ENCODE results near the gene DPP7. TPM values are rescaled to one million over a fixed set of nuclear protein-coding genes. Genes with fewer than 3 reads are reported as not detected.

DPP7 gene
- total and polyA plus RNA-seq, 2 of the 8 experiments (the other 6 are each of a cell fraction or from before 2014, with no cell fraction given) = 21.2 to 26.8 TPM

GRCh38 chr9:137095664-137096517, 18.6 kb downstream of the DPP7 start:
- ChIA-PET CTCF (ENCODE audit: partially characterized antibody) (interaction anchor here (0.6 to 1.3 kb wide), 6 partner anchors 9 to 61 kb away, joined by 3 to 5 read pairs (median 4); no protein-coding TSS in a partner anchor), POLR2A (ENCODE audit: partially characterized antibody) (no interaction called here)
- no peaks in the 10 kb centered on the region for H3K23me2 ChIP-seq (ENCODE audit: low read depth, low read length)
- no peak overlapping the region for H3K56ac ChIP-seq (replicated peaks; ENCODE audit: insufficient read length, low read depth, low read length)
- H3K79me2 ChIP-seq (ENCODE audit: control insufficient read depth in 1 of 2, insufficient read depth in 2 of 2, low read length in 2 of 2) = no peaks in the 10 kb centered on the region
- H3K36me3 ChIP-seq (ENCODE audit: control insufficient read depth in 2 of 4, insufficient read depth in 4 of 4, low read length in 3 of 4) = peaks cover 0 to 4% (median 2%) of the 10 kb centered on the region in 4 experiments; a peak in 4 of 8 replicates
- no peaks in the 10 kb centered on the region for H3K4me1 ChIP-seq (replicated peaks in 1 of 4; ENCODE audit: control insufficient read depth in 3 of 4, insufficient read depth in 4 of 4, low read length in 3 of 4)
- no peaks in the 10 kb centered on the region for H3K9me3 ChIP-seq (ENCODE audit: insufficient read depth in 2 of 2, low read depth in 1 of 2, low read length in 1 of 2)
- H2BK5ac ChIP-seq (ENCODE audit: low read depth, low read length) = no peak overlapping the region
- no peak overlapping the region for H4K5ac ChIP-seq (ENCODE audit: insufficient read length, low read depth, low read length)
- H2AK5ac ChIP-seq (ENCODE audit: low read depth, low read length) = no peak overlapping the region
- no peak overlapping the region for H3K9ac ChIP-seq (replicated peaks in 1 of 4; ENCODE audit: extremely low read depth in 1 of 4, low read depth in 3 of 4, low read length in 3 of 4)
- DNase-seq (ENCODE audit: low read depth in 1 of 2, low spot score in 2 of 2) (no peak), FAIRE-seq (no peak)
- H3K4me2 ChIP-seq (ENCODE audit: insufficient read depth in 1 of 2, low read depth in 2 of 2, low read length in 2 of 2) = no peak overlapping the region
- H2BK120ac ChIP-seq (replicated peaks; ENCODE audit: low read depth, low read length) = no peak overlapping the region
- H3K27me3 ChIP-seq (replicated peaks in 1 of 4; ENCODE audit: control insufficient read depth in 3 of 4, extremely low read depth in 1 of 4, insufficient read depth in 3 of 4, low read length in 3 of 4) = no peaks in the 10 kb centered on the region
- H2BK20ac ChIP-seq (ENCODE audit: low read length) = no peak overlapping the region
- no peak overlapping the region for H3K4ac ChIP-seq (replicated peaks; ENCODE audit: insufficient read length, low read depth, low read length)
- no peak overlapping the region for H2BK12ac ChIP-seq (ENCODE audit: low read depth, low read length)
- WGBS, 2 experiments (ENCODE audit: extremely low coverage in 1 of 2, insufficient coverage in 1 of 2, insufficient read length in 1 of 2, insufficient replicate concordance in 2 of 2, low coverage in 1 of 2, low lambda C conversion rate in 2 of 2, missing lambda C conversion rate in 1 of 2) = 87% methylated on average over 27 of the region's 30 CpGs; no CpG with 5 or more reads in 1 of the 2 experiments
- no peaks in the 10 kb centered on the region for H4K20me1 ChIP-seq (replicated peaks in 1 of 2; ENCODE audit: control insufficient read depth in 1 of 2, insufficient read depth in 2 of 2, low read length in 2 of 2)
- no peak overlapping the region for H3K14ac ChIP-seq (ENCODE audit: insufficient read length)
- H4K91ac ChIP-seq (replicated peaks; ENCODE audit: insufficient read length, low read length) = no peak overlapping the region
- H2AFZ ChIP-seq (ENCODE audit: low read length) = no peak overlapping the region
- TF ChIP-seq SIRT6 (IDR thresholded peaks at IDR 0.05; ENCODE audit: low read length) (no peak), EGR1 (IDR thresholded peaks at IDR 0.05; ENCODE audit: borderline replicate concordance, low read depth, low read length) (no peak), HDAC6 (IDR thresholded peaks at IDR 0.05; ENCODE audit: low read depth, low read length) (no peak), CBX5 (IDR thresholded peaks at IDR 0.05; ENCODE audit: low read depth, low read length) (no peak), RAD21 (IDR thresholded peaks at IDR 0.05 in 1 of 2, conservative IDR thresholded peaks at IDR 0.05 in 1 of 2; ENCODE audit: low read depth in 2 of 2, low read length in 2 of 2) (no peak), BRCA1 (IDR thresholded peaks at IDR 0.05; ENCODE audit: low read depth, low read length) (no peak), EP300 (IDR thresholded peaks at IDR 0.05; ENCODE audit: borderline replicate concordance in 1 of 2, low read depth in 2 of 2, low read length in 2 of 2) (no peak), ZNF274 (IDR thresholded peaks at IDR 0.05; ENCODE audit: borderline replicate concordance, extremely low read depth, low read length) (no peak), GTF2F1 (IDR thresholded peaks at IDR 0.05; ENCODE audit: borderline replicate concordance, low read depth, low read length) (no peak), SAP30 (IDR thresholded peaks at IDR 0.05; ENCODE audit: insufficient read depth, insufficient replicate concordance, low read length) (no peak)
- no peak overlapping the region for H3K23ac ChIP-seq (ENCODE audit: insufficient read length)
- no peak overlapping the region for H3K4me3 ChIP-seq (ENCODE audit: extremely low read depth in 1 of 4, insufficient read depth in 2 of 4, low read depth in 3 of 4, low read length in 4 of 4)
- no peak overlapping the region for H3K27ac ChIP-seq (ENCODE audit: low read depth, low read length)
- no peak overlapping the region for H2BK15ac ChIP-seq (ENCODE audit: low read length)
- H3K18ac ChIP-seq (ENCODE audit: extremely low read depth, low read length) = no peak overlapping the region
- H3K79me1 ChIP-seq (ENCODE audit: low read depth, low read length) = no peaks in the 10 kb centered on the region
- H4K8ac ChIP-seq (ENCODE audit: extremely low read depth, insufficient read depth, low read length) = no peak overlapping the region; the same call in 1 of the 2 replicates
